MG63 (cell line): ENCODE measurements around the gene TRAPPC12. TPM values are rescaled to one million over a fixed set of nuclear protein-coding genes. Genes with fewer than 3 reads are reported as not detected.
"Not testable (repeated sequence)": the region's sequence is repeated elsewhere in the genome, so short reads cannot be mapped to it uniquely, and the experiment has no call there.

ENCODE experiments used
- DNase-seq: peaks from one replicate; pipeline ENCODE4 v3.0.0-alpha.2; 2020
- H3K27me3 ChIP-seq: fragments of 250-450 bp; sonication (Bioruptor Pico); 2 replicates; pipeline ENCODE4 v1.5.1; 2020; ENCODE audit warnings: mild to moderate bottlenecking, moderate library complexity
- H3K36me3 ChIP-seq: fragments of 250-450 bp; sonication (Bioruptor Pico); 2 replicates; pipeline ENCODE4 v1.5.1; 2020; ENCODE audit warnings: mild to moderate bottlenecking, moderate library complexity
- H3K4me3 ChIP-seq: fragments of 250-450 bp; sonication (Bioruptor Pico); 2 replicates; pipeline ENCODE4 v1.5.1; 2020; ENCODE audit warnings: mild to moderate bottlenecking, moderate library complexity
- H3K9me3 ChIP-seq: fragments of 250-450 bp; sonication (Bioruptor Pico); 2 replicates; pipeline ENCODE4 v1.5.1; 2020; ENCODE audit warnings: mild to moderate bottlenecking, moderate library complexity
- total RNA-seq: library from RNA; depleted of rRNA; stranded (reverse); fragments of >200 nt; shearing (Covaris generic); gene quantifications from 2 replicates; pipeline ENCODE4 v1.2.3, GENCODE V29; 2014; ENCODE audit warnings: low replicate concordance

TRAPPC12 gene
- total RNA-seq, 1 experiment from 2014 or later = 29.3 TPM

GRCh38 chr2:3505771-3506170 lies 126.3 kb downstream of the TRAPPC12 start:
- H3K4me3 ChIP-seq = no peak overlapping the region
- peaks cover 20% of the 10 kb centered on the region for H3K36me3 ChIP-seq
- no peak for DNase-seq
- no peaks in the 10 kb centered on the region for H3K27me3 ChIP-seq
- no peaks in the 10 kb centered on the region for H3K9me3 ChIP-seq

DNA sequence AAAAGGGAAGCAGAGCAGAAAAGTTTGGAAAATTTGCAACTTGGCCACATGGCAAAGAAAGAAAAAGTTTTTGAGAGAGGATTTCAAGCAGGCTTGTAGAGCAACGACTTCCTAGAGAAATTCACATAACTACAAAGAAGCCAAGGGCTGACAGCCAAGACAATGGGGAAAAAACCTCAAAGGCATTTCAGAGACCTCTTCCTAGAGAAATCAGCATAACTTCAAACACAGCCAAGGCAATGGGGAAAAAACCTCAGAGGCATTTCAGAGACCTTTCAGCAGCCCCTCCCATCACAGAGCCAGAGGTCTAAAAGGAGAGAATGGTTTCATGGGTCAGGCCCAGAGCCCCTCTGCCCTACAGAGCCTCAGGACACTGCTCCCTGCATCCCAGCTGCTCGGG lies 132.6 kb downstream of the TRAPPC12 start:
- Histone ChIP-seq H3K36me3 (peaks cover 38% of the 10 kb centered on the region), H3K27me3 (no peaks in the 10 kb centered on the region), H3K9me3 (peaks cover 3% of the 10 kb centered on the region), H3K4me3 (no peak overlapping the region)
- DNase-seq = no peak

GRCh38 chr2:3513026-3513810 lies 133.7 kb downstream of the TRAPPC12 start:
- Histone ChIP-seq H3K27me3 (no peaks in the 10 kb centered on the region), H3K4me3 (no peak overlapping the region), H3K36me3 (peaks cover 39% of the 10 kb centered on the region), H3K9me3 (peaks cover 3% of the 10 kb centered on the region)
- DNase-seq = no peak

DNA sequence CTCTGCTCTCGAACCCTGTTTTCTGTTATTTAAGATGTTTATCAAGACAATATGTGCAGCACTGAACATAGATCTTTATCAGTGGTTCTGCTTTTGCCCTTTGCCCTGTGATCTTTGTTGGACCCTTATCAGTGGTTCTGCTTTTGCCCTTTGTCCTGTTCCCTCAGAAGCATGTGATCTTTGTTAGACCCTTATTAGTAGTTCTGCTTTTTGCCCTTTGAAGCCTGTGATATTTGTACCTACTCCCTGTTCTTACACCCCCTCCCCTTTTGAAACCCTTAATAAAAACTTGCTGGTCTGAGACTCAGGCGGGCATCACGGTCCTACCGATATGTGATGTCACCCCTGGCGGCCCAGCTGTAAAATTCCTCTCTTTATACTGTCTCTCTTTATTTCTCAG lies 135.9 kb downstream of the TRAPPC12 start:
- not testable (repeated sequence) for H3K4me3 ChIP-seq, DNase-seq, H3K27me3 ChIP-seq, H3K9me3 ChIP-seq
- H3K36me3 ChIP-seq = peaks cover 38% of the 10 kb centered on the region

GRCh38 chr2:3516831-3517230 lies 137.3 kb downstream of the TRAPPC12 start:
- Histone ChIP-seq H3K27me3 (no peaks in the 10 kb centered on the region), H3K9me3 (peaks cover 3% of the 10 kb centered on the region), H3K4me3 (no peak overlapping the region), H3K36me3 (peaks cover 28% of the 10 kb centered on the region)
- no peak for DNase-seq

DNA sequence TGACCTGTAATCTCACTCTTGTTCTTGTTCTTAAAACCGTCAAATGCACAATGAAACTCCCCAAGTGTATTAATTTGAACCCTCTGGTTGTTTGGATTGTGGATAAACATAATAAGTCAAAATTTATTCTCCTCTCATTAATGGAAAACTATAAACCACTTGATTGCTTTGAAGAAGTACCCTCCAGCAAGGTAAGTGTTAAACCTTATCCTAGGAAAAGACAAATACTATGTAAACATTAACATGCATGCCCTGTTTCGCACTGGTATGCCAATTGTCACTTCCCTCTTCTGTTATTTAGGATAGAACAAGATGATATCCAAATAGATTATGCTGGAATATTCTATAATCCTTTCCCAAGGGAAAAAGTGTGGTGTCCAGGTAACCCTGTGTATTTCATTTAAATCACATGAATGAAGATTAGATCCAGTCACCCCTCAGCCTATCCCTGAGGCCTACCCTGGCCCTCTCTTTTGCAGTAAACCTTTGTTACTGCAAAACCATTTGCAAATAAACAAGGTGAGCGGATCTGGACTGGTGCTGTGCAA lies 138.5 kb downstream of the TRAPPC12 start:
- Histone ChIP-seq H3K9me3 (peaks cover 3% of the 10 kb centered on the region), H3K36me3 (peaks cover 19% of the 10 kb centered on the region), H3K4me3 (peak overlapping the region; percentile 72), H3K27me3 (no peaks in the 10 kb centered on the region)
- no peak for DNase-seq

- peaks cover 13% of the 10 kb centered on the region for H3K36me3 ChIP-seq
Measured at GRCh38 chr2:3518496-3519254, 139.2 kb downstream of the TRAPPC12 start.

DNA sequence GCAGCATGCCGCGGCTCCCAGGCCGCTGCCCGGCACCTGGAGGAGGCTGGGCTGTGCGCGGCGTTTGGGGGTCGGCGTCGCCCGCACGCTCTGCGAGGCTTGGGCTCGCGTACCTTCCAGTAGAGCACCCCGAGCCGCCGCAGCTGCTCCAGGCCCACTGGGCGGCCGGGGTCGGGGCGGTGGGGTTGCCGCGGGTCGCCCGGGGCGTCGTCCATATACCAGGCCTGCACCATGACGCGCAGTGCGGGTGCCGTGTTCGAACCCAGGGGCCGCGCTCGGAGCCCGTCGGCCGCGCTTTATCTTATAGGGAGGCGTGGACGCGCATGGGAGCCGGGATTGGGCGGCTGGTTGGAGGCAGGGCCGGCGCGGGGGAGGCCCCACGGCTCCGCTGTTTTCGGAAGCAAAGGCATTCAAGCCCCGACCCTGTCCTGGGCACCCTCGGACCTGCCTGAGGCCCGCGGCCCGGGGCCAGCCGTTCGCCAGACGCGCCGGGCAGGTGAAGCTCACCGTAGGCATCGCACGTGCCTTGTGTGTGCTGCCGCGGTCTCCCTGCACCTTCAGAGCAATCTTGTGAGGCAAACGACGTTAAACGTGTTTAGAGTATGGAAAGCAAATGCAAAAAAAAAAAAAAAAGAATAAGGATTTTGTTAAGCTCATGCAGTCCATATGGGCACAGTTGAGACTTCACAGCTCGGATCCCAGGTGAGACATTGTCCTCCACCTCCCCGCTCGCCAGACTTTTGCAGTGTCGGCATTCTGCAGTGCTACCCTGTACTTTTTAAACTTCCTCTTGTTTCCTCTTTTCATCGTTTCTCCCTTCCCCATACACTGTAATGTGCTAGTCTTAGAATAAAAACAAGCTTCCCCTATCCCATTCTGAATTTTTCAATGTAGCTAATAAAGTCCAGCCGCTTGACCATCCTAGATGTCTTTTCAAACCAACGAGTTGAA lies 140.0 kb downstream of the TRAPPC12 start, which contains the start of gene ADI1:
Gene ADI1, minus strand, starts transcription at position 277 of the 951 bp plus-strand sequence. Its CDS starts 44 bp downstream, at position 233.
- Histone ChIP-seq H3K9me3 (peaks cover 3% of the 10 kb centered on the region), H3K27me3 (no peaks in the 10 kb centered on the region), H3K4me3 (peak within 1 kb of the TSS; percentile 72), H3K36me3 (peaks cover 11% of the 10 kb centered on the region)
- peak; percentile 81 for DNase-seq

More at GRCh38 chr2:3518496-3519254, 139.2 kb downstream of the TRAPPC12 start:
- Histone ChIP-seq H3K27me3 (no peaks in the 10 kb centered on the region), H3K9me3 (peaks cover 3% of the 10 kb centered on the region), H3K4me3 (peak overlapping the region; percentile 72)
- peak; percentile 96 for DNase-seq

GRCh38 chr2:3520591-3520990 lies 141.1 kb downstream of the TRAPPC12 start:
- peaks cover 8% of the 10 kb centered on the region for H3K36me3 ChIP-seq
- H3K4me3 ChIP-seq = no peak overlapping the region
- DNase-seq = no peak
- H3K9me3 ChIP-seq = peaks cover 3% of the 10 kb centered on the region
- H3K27me3 ChIP-seq = no peaks in the 10 kb centered on the region

DNA sequence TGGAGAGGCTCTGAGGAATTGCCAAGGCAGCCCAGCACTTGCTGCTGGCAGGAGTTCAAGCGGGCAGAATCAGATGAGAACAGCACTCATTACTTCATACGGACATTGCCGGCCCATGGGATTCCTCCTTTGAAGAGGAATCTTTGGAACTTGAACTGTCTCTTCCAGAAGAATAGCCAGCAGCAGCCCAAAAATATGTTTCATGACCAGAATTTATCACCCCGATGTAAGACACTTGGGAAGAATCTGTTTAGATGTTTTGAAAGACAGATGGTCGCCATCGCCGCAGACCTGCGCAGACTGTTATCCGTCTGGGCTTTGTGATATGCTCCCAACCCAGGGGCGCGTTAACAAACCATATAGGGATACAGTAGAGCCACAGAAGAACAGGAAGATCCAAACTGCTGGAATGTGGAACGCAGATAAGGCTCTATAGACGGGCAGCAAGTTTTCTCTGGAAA lies 143.5 kb downstream of the TRAPPC12 start:
- Histone ChIP-seq H3K4me3 (no peak overlapping the region), H3K27me3 (no peaks in the 10 kb centered on the region), H3K36me3 (no peaks in the 10 kb centered on the region), H3K9me3 (no peaks in the 10 kb centered on the region)
- no peak for DNase-seq

DNA sequence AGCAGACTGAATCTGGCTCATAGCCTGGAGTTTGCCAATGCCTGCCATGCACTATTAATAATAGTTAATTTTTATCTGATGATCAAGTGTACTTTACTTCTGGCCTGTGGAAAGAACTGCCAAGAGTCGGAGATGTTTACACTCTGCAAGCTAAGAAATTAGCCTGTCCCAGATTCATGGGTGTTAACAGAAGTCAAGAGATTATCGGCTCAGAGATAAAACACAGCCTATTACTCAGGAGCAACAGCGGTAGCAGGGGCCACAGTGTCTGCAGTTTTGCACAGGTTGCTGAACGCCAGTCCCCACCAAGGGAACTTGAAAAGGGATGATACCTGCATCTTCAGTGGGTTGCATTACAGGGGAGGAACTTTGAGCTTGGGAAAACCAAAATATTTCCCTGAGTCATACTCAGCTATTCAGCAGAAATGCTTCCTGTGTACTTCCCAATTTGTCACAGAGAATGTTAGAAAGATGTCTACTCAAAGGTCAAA lies 144.1 kb downstream of the TRAPPC12 start:
- DNase-seq = no peak
- H3K4me3 ChIP-seq = no peak overlapping the region
- no peaks in the 10 kb centered on the region for H3K36me3 ChIP-seq
- H3K9me3 ChIP-seq = no peaks in the 10 kb centered on the region
- H3K27me3 ChIP-seq = no peaks in the 10 kb centered on the region

DNA sequence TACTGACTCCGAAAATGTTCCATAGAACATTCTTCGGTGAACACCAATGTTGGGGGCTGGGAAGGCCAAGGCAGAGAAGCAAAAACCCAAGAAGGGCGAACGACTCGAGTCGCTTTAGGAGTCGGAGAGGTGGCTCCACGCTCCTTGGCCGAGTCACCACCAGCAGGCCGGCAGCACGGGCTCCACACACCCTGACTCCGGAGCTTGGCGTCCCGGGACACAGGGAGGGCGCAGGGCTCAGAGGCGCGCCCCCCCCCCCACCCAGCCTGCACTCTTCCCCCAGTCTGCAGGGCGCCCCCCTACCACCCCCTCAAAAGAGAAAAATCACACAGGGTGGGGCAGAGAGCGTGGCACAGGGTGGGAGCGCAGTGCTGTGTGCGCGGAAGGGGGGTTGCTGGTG lies 147.4 kb downstream of the TRAPPC12 start:
- Histone ChIP-seq H3K9me3 (no peaks in the 10 kb centered on the region), H3K4me3 (no peak overlapping the region), H3K27me3 (no peaks in the 10 kb centered on the region), H3K36me3 (no peaks in the 10 kb centered on the region)
- no peak for DNase-seq

DNA sequence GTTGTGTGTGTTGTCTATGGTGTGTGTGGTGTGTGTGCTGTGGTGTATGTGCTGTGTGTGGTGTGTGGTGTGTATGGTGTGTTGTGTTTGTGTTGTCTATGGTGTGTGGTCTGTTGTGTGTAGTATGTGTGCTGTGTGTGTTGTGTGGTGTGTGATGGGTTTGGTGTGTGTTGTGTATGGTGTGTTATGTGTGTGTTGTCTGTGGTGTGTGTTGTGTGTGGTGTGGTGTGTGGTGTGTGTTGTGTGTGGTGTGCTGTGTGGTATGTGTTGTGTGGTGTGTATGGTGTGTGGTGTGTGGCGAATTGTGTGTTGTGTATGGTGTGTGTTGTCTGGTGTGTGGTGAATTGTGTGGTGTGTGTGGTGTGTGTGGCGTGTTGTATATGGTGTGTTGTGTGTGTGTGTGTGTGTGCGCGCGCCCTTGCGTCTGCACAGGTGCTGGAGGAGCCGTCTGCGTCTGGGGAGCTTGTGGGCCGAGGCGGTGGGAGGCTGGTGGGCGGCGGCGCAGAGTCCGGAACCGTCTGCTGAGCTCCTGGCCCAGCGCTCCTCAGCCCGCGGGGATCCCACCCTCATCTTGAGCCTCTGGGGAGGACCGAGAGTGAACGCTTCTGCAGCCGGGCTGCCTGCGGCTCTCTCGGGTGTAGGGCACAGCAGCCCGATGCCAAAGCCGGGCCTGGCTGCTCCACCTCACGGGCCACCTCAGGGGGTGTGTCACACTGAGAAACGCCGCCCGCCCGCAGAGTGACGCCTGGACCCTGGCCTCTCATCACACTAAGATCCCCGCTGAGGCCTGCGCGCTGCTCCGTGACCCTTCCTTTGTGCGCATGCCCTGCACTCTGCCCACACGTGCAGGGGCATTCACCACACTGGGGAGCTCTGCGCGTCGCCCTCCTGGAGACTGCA lies 148.6 kb downstream of the TRAPPC12 start:
- DNase-seq = no peak

More for the DNA sequence above, 148.6 kb downstream of the TRAPPC12 start:
- Histone ChIP-seq H3K36me3 (no peaks in the 10 kb centered on the region), H3K9me3 (no peaks in the 10 kb centered on the region), H3K27me3 (no peaks in the 10 kb centered on the region), H3K4me3 (no peak overlapping the region)
